Endothelial cell of umbilical vein (primary cell): ENCODE measurements around the gene UNC5A. TPM values are rescaled to one million over a fixed set of nuclear protein-coding genes. Genes with fewer than 3 reads are reported as not detected.

Experiments used
- BruUV-seq: library from RNA; stranded (reverse); fragments of 400-500 nt; replicated peaks from 2 replicates; lab custom pipeline; 2021; lab: Mats Ljungman, UMichigan
- CTCF ChIA-PET: fragments of 300-600, 350-600 bp; sonication (Branson Sonifier 250); formaldehyde crosslinking; loops from one replicate; lab custom pipeline; 2021; ENCODE audit warnings: antibody characterized with exemption, inconsistent platforms; lab: Charles Lee
- POLR2A ChIA-PET: fragments of 300-600, 350-600 bp; sonication (Branson Sonifier 250); formaldehyde crosslinking; loops from one replicate; lab custom pipeline; 2021; ENCODE audit warnings: antibody characterized with exemption, inconsistent platforms; lab: Charles Lee
- DNase-seq: peaks from one replicate; pipeline ENCODE4 v3.0.0-alpha.2; 2011; ENCODE audit warnings: low read depth, low spot score
- FAIRE-seq: peaks from 2 replicates; lab custom pipeline; 2011; peaks lifted over from hg19 to GRCh38; lab: Jason Lieb, UNC
- H2AFZ ChIP-seq: 2 replicates; pipeline ENCODE4 v1.6.0; 2012; ENCODE audit warnings: low read depth, low read length, control low read depth, inconsistent platforms
- H3K27ac ChIP-seq: 2 replicates; pipeline ENCODE4 v1.5.1; 2011; ENCODE audit warnings: low read depth, mild to moderate bottlenecking, control low read depth, low read length, moderate library complexity; ENCODE audit not compliant: insufficient read depth
- H3K27me3 ChIP-seq, 2 experiments: 2 replicates each; pipeline versions ENCODE4 v1.6.0 to v1.6.1; 2011; ENCODE audit warnings: low read length in 2 of 2, mixed read lengths in 1 of 2; ENCODE audit not compliant: control insufficient read depth in 2 of 2, insufficient read depth in 2 of 2
- H3K36me3 ChIP-seq, 2 experiments: 2 replicates in 1 of 2; 3 replicates in 1 of 2; pipeline ENCODE4 v1.5.1; 2011; ENCODE audit warnings: low read length in 2 of 2, mild to moderate bottlenecking in 1 of 2, moderate library complexity in 1 of 2; ENCODE audit not compliant: control insufficient read depth in 2 of 2, insufficient read depth in 2 of 2; ENCODE audit errors: extremely low read depth in 1 of 2
- H3K4me1 ChIP-seq: 3 replicates; pipeline ENCODE4 v1.5.1; 2011; ENCODE audit warnings: mild to moderate bottlenecking, low read length; ENCODE audit not compliant: control insufficient read depth, insufficient read depth; ENCODE audit errors: extremely low read depth
- H3K4me2 ChIP-seq: 2 replicates; pipeline ENCODE4 v1.6.1; 2011; ENCODE audit warnings: low read length, control low read depth, mixed read lengths; ENCODE audit not compliant: insufficient read depth
- H3K4me3 ChIP-seq, 3 experiments: fragments of 200-600 bp in 1 of 3; sonication (generic), shearing (Covaris generic) in 1 of 3; replicated peaks in 1 of 3; 2 replicates each; pipeline ENCODE4 v1.5.1; 2011 to 2016; ENCODE audit warnings: control low read depth in 3 of 3, low read length in 3 of 3, mild to moderate bottlenecking in 2 of 3, inconsistent platforms in 1 of 3, low read depth in 1 of 3, moderate library complexity in 1 of 3; ENCODE audit not compliant: insufficient read depth in 1 of 3
- H3K79me2 ChIP-seq: 2 replicates; pipeline ENCODE4 v1.6.0; 2012; ENCODE audit warnings: low read length, inconsistent platforms; ENCODE audit not compliant: control insufficient read depth, insufficient read depth
- H3K9ac ChIP-seq: replicated peaks from 2 replicates; pipeline ENCODE3; 2011; ENCODE audit warnings: low read length, control low read depth; ENCODE audit not compliant: insufficient read depth; ENCODE audit errors: extremely low read depth
- H3K9me1 ChIP-seq: replicated peaks from 3 replicates; pipeline ENCODE4 v1.6.0; 2011; ENCODE audit warnings: mild to moderate bottlenecking, low read length; ENCODE audit not compliant: control insufficient read depth, insufficient read depth; ENCODE audit errors: extremely low read depth
- H3K9me3 ChIP-seq: replicated peaks from 2 replicates; pipeline ENCODE4 v1.5.1; 2012; ENCODE audit warnings: low read length, inconsistent platforms; ENCODE audit not compliant: control insufficient read depth, insufficient read depth
- H4K20me1 ChIP-seq: replicated peaks from 2 replicates; pipeline ENCODE3; 2011; ENCODE audit warnings: mild to moderate bottlenecking, low read length; ENCODE audit not compliant: control insufficient read depth, insufficient read depth; ENCODE audit errors: extremely low read depth
- CTCF ChIP-seq, 2 donors: IDR thresholded peaks; 1 replicate in 1 of 2; 2 replicates in 1 of 2; pipeline ENCODE4 v1.5.1; 2011; ENCODE audit warnings: low read length in 2 of 2, mild to moderate bottlenecking in 2 of 2, moderate library complexity in 2 of 2, control low read depth in 1 of 2, inconsistent platforms in 1 of 2, low read depth in 1 of 2; ENCODE audit not compliant: insufficient read depth in 1 of 2; ENCODE audit errors: extremely low read depth in 1 of 2
- EZH2 ChIP-seq: IDR thresholded peaks from 2 replicates; pipeline ENCODE4 v1.6.1; 2012; ENCODE audit warnings: borderline replicate concordance, low read depth, mild to moderate bottlenecking, moderate library complexity, low read length, inconsistent platforms; ENCODE audit not compliant: severe bottlenecking
- FOS ChIP-seq: IDR thresholded peaks from 2 replicates; pipeline ENCODE4 v1.6.1; 2011; ENCODE audit warnings: mild to moderate bottlenecking, low read length, moderate library complexity, borderline replicate concordance; ENCODE audit not compliant: insufficient read depth
- GATA2 ChIP-seq: IDR thresholded peaks from 2 replicates; pipeline ENCODE4 v1.7.0; 2011; ENCODE audit warnings: low read depth, mild to moderate bottlenecking, moderate library complexity, mixed read lengths, low read length; ENCODE audit not compliant: insufficient read length, insufficient read depth
- JUN ChIP-seq: IDR thresholded peaks from 2 replicates; pipeline ENCODE4 v1.6.1; 2011; ENCODE audit warnings: borderline replicate concordance, low read depth; ENCODE audit not compliant: insufficient read length, insufficient read depth
- MAX ChIP-seq: IDR thresholded peaks from 2 replicates; pipeline ENCODE4 v1.6.1; 2011; ENCODE audit not compliant: insufficient read depth, insufficient read length
- MYC ChIP-seq: IDR thresholded peaks from one replicate; pipeline ENCODE4 v1.6.1; 2011; ENCODE audit warnings: mild to moderate bottlenecking, low read depth, low read length
- POLR2A ChIP-seq: IDR thresholded peaks from 2 replicates; pipeline ENCODE4 v1.6.1; 2012; ENCODE audit warnings: low read depth, mild to moderate bottlenecking, control low read depth, low read length
- POLR2AphosphoS5 ChIP-seq: IDR thresholded peaks from 2 replicates; pipeline ENCODE4 v1.6.1; 2012; ENCODE audit warnings: low read depth, mild to moderate bottlenecking, control low read depth, low read length, moderate library complexity; ENCODE audit not compliant: insufficient read depth
- dilution Hi-C: fragments of 300-500 bp; cut with MboI; formaldehyde crosslinking; loops from one replicate; pipeline ENCODE4 v1.15.0; 2019; ENCODE audit warnings: low sequenced_read_pairs; ENCODE audit not compliant: extremely low pct_ligation_motif_present
- intact Hi-C: fragments of 100-400 bp; cut with micrococcal nuclease; formaldehyde crosslinking; loops from one replicate; pipeline ENCODE4 v1.10.0; 2022
- polyA plus RNA-seq, 4 experiments: library from polyadenylated mRNA; depleted of rRNA in 3 of 4; stranded (reverse) in 3 of 4; unstranded in 1 of 4; fragments of >200 nt; gene quantifications; 2 replicates each; pipeline versions ENCODE4 v1.2.1 to v1.2.3, GENCODE V29; 2011 to 2012; ENCODE audit warnings: missing spikeins in 1 of 4
- total RNA-seq: library from RNA; stranded (reverse); gene quantifications from 2 replicates; pipeline ENCODE4 v1.2.3, GENCODE V29; 2021

Gene UNC5A
- total and polyA plus RNA-seq, 2 donors (not counting 3 experiments of a cell fraction or from before 2014, with no cell fraction given), result 0.08 to 0.22 TPM

GRCh38 chr5:176869501-176870109 lies 59.2 kb downstream of the UNC5A start:
- BruUV-seq, result no TSS peak
- no peak for TF ChIP-seq EZH2
- H4K20me1 ChIP-seq, result no peaks in the 10 kb centered on the region
- ChIA-PET POLR2A (no interaction called here), CTCF (interaction anchor here (0.8 to 1.0 kb wide), 2 partner anchors 9 to 176 kb away, joined by 4 to 6 read pairs; no protein-coding TSS in a partner anchor)
- DNase-seq (no peak), FAIRE-seq (no peak)
- H3K27me3 ChIP-seq, result peaks cover 5 to 11% of the 10 kb centered on the region in 2 experiments
- no peak overlapping the region for H3K4me2 ChIP-seq
- no peak overlapping the region for H3K9ac ChIP-seq
- no peaks in the 10 kb centered on the region for H3K9me3 ChIP-seq
- intact Hi-C loops, result no loop called here
- H3K79me2 ChIP-seq, result no peaks in the 10 kb centered on the region
- dilution Hi-C loops, result no loop called here
- H3K4me3 ChIP-seq, result no peak overlapping the region
- no peak overlapping the region for H2AFZ ChIP-seq
- no peaks in the 10 kb centered on the region for H3K9me1 ChIP-seq
- H3K36me3 ChIP-seq, result no peaks in the 10 kb centered on the region
- no peak overlapping the region for H3K27ac ChIP-seq
- no peaks in the 10 kb centered on the region for H3K4me1 ChIP-seq

- H3K27me3 ChIP-seq, result peaks cover 5 to 11% of the 10 kb centered on the region in 2 experiments
- H3K4me1 ChIP-seq, result no peaks in the 10 kb centered on the region
- CTCF ChIA-PET, result interaction anchor here (0.6 to 1.0 kb wide), 4 partner anchors 8 to 242 kb away, joined by 3 to 6 read pairs (median 4); no protein-coding TSS in a partner anchor
- no peak overlapping the region for H3K9ac ChIP-seq
- no peak overlapping the region for H3K27ac ChIP-seq
- H3K9me1 ChIP-seq, result no peaks in the 10 kb centered on the region
- POLR2A ChIA-PET, result no interaction called here
- H3K79me2 ChIP-seq, result no peaks in the 10 kb centered on the region
- H2AFZ ChIP-seq, result no peak overlapping the region
- intact Hi-C loops (no loop called here), dilution Hi-C loops (no loop called here)
- DNase-seq (peak; percentile 36), FAIRE-seq (no peak)
- no TSS peak for BruUV-seq
- no peak overlapping the region for H3K4me3 ChIP-seq
- H3K9me3 ChIP-seq, result no peaks in the 10 kb centered on the region
- no peaks in the 10 kb centered on the region for H4K20me1 ChIP-seq
- H3K36me3 ChIP-seq, result no peaks in the 10 kb centered on the region
- TF ChIP-seq MYC (no peak), FOS (no peak), POLR2AphosphoS5 (no peak), GATA2 (no peak), CTCF (IDR thresholded peaks at IDR 0.05; ENCODE audit: extremely low read depth in 1 of 2, insufficient read depth in 1 of 2, low read depth in 1 of 2, low read length in 2 of 2) (peak; percentile 60 to 69), POLR2A (no peak), EZH2 (no peak), MAX (no peak), JUN (peak; percentile 16)
- no peak overlapping the region for H3K4me2 ChIP-seq
Observed at GRCh38 chr5:176870110-176870591, 59.8 kb downstream of the UNC5A start.
